ENCODE results near the gene RINL.
"Not testable (repeated sequence)": the region's sequence is repeated elsewhere in the genome, so short reads cannot be mapped to it uniquely, and the experiment has no call there.

Gene RINL

GRCh38 chr19:38873400-38873799 lies 4.7 kb downstream of the RINL start:
- not testable (repeated sequence) for DNase-seq

DNA sequence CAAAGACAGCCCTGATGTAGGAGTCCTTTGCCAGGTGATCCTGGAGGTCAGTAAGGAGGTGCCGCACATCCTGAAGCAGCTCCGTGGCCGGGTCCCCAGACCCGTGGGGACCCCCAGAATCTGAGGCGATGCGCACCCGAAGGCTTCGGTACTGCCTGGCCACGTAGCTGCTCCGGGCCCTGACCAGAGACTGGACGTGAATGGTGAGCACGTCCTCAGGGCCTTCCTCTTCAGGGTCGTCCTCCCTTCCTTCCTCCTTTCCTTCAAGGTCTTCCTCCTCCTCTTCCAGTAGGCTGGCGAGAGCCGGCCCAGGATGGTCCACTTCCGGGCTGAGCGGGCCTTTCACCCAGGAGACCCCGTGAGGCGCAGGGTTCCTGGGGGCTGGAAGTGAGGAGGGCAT lies 7.5 kb downstream of the RINL start:
- DNase-seq = no peak

- peak; percentile 88 to 95 (median 91) for DNase-seq
Observed at GRCh38 chr19:38869836-38870607, 8.1 kb downstream of the RINL start.

- DNase-seq = peak in 2 of 5 donors; percentile 19 to 44
Observed at GRCh38 chr19:38869160-38869835, 8.8 kb downstream of the RINL start.

DNA sequence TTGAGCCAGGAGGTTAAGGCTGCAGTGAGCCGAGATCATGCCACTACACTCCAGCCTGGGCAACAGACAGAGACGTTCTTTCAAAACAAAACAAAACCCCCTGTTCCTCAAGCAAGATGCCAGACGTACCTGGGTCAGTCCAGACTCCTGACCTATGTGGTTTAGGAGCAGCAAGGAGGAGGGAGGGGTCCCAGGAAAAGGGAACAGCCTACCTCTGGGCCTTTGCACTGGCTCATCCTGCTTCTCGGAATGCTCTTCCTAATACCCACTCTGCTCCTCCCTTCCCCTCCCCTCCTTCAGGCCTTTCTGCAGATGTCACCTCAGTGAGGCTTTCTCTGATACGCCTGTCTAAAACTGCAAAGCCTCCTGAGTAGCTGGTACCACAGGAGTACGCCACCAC lies 9.5 kb downstream of the RINL start:
- DNase-seq = no peak

- DNase-seq = no peak
Observed at GRCh38 chr19:38867171-38867780, 10.8 kb downstream of the RINL start.

- DNase-seq = no peak
Observed at GRCh38 chr19:38862321-38863059, 15.6 kb downstream of the RINL start.

DNA sequence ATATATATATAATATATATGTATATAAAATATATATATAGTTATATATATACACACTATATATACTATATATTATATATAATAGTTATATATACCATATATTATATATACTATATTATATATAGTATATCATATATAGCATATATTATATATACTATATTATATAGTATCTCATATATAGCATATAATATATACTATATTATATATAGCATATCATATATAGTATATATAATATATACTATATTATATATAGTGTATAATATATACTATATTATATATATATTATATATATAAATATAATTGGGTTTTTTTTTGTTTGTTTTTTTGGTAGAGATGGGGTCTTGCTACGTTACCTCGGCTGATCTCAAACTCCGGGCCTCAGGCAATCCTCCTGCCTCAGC lies 16.7 kb downstream of the RINL start:
- DNase-seq = no peak

DNA sequence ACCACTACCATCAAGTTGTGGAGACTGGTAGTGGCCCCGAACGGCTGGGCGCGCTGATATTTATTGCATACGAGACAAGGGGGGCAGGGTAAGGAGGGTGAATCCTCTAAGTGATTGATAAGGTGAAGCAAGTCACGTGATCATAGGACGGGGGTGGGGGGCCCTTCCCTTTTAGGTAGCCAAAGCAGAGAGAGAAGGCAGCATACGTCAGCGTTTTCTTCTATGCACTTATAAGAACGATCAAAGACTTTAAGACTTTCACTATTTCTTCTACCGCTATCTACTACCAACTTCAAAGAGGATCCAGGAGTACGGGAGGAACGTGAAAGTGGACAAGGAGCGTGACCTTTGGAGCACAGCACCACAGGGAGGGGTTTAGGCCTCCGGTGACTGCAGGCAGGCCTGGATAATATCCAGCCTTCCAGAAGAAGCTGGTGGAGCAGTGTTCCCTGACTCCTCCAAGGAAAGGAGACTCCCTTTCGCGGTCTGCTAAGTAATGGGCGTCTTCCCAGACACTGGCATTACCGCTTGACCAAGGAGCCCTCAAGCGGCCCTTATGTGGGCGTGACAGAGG lies 18.4 kb downstream of the RINL start:
- DNase-seq = not testable (repeated sequence)

GRCh38 chr19:38856813-38857212 lies 21.3 kb downstream of the RINL start:
- no peak for DNase-seq

DNA sequence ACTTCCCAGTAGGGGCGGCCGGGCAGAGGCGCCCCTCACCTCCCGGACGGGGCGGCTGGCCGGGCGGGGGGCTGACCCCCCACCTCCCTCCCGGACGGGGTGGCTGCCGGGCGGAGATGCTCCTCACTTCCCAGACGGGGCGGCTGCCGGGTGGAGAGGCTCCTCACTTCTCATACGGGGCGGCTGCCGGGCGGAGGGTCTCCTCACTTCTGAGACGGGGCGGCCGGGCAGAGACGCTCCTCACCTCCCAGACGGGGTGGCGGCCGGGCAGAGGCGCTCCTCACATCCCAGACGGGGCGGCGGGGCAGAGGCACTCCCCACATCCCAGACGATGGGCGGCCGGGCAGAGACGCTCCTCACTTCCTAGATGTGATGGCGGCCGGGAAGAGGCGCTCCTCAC lies 22.3 kb downstream of the RINL start:
- not testable (repeated sequence) for DNase-seq

DNA sequence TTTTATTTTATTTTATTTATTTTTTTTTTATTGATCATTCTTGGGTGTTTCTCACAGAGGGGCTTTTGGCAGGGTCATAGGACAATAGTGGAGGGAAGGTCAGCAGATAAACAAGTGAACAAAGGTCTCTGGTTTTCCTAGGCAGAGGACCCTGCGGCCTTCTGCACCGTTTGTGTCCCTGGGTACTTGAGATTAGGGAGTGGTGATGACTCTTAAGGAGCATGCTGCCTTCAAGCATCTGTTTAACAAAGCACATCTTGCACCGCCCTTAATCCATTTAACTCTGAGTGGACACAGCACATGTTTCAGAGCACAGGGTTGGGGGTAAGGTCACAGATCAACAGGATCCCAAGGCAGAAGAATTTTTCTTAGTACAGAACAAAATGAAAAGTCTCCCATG lies 23.1 kb downstream of the RINL start:
- not testable (repeated sequence) for DNase-seq

DNA sequence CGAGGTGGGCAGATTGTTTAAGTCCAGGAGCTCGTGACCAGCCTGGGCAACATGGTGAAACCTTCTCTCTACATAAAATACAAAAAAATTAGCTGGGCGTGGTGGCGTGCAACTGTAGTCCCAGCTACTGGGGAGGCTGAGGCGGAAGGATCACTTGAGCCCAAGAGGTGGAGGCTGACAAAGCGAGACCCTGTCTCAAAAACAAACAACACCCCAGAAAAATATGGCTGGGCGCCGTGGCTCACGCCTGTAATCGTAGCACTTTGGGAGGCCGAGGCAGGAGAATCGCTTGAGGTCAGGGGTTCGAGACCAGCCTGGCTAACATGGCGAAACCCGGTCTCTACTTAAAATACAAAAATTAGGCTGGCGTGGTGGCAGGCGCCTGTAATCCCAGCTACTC lies 24.9 kb downstream of the RINL start:
- DNase-seq = no peak

GRCh38 chr19:38852231-38853044 lies 25.6 kb downstream of the RINL start:
- DNase-seq = peak; percentile 30 to 75 (median 51)

DNA sequence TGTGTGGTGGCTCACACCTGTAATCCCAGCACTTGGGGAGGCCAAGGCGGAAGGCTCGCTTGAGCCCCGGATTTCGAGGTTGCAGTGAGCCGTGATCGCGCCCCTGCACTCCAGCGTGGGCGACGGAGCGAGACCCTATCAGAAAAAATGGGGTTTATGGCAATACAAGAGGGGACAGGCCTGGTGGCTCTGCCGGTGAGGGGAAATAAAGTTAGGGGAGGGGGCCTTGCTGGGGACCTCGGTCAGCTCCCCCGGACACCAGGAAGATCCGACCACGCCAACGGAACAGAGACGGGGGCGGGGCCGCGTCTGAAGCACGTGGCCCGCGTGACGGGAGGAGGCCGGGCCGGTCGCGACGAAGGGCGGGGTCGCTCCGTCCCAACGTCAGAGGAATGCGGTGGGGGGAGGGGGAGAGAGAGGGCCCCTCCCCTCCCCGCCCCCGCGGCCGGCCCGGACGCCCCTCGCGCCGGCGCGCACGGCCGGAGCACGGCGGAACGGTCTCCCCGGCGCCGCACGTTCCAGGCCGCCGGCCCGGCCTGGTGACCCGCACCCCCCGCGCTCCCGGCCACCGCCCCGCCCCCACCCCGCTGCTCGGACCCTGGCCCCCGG lies 26.3 kb downstream of the RINL start:
- DNase-seq = peak; percentile 84 to 92 (median 85)

DNA sequence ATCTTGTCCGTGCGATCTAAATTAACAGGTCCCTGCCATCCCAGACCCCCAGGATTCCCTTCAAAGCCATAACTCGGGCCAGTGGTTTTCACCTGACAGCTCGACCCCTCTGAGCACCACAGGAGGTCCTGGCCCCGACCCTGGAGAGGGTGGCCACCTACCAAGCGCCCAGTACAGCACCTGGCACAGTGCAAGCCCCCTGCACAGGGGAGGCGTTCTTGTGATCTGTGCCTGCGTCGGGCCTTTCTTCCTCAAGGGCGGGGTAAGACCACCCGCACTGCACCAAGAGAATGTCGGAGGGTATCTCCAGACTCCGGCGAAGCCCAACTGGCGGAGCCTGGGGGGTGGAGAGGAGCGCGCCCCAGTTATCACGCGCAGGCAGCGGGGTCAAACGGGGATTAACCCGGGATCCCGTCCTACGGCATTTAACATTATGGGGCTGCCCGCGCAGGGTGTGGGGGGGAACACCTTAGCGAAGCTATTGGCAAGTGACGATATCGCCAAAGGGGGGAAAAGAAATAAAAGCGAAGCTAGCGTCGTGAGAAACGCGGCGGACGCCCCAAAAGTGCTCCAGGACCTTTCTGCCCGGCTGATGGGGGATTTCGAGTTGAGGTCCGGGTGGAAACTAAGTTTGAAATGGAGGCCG lies 27.0 kb downstream of the RINL start:
- peak in 1 of 5 donors; percentile 31 for DNase-seq

- peak in 1 of 5 donors; percentile 97 for DNase-seq
Observed at GRCh38 chr19:38850436-38850975, 27.6 kb downstream of the RINL start.

DNA sequence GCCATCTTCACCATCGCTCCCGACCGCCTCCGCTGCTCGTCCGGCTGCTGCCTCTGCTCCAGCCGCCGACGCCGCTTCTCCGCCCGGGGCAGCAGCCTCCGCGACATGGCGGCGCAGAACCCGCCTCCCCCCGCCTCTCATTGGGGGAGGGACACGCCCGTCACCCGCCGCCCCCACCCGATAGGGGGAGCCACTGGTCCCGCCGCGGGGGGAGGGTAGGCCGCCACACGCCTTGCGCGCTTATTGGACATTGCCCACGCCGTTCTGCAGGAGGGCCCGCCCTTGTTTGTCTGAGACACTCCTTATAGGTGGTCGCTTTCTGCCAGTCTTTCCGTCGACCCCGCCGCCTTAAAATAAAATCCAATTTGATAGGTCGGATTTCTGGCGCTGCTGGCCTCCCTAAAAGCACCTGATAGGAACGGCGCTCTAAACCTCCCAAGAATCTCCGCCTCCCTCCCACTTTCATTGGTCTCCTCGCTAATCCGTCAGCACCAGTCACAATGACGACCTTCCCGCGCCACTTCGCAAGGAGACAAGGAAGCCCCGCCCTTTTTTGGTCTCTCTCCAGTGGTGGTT lies 28.1 kb downstream of the RINL start, which contains the start of gene HNRNPL:
Gene HNRNPL (minus strand): TSS at position 127 of the 576 bp plus-strand sequence. CDS start 20 bp downstream, at position 107.
- peak; percentile 98 to 100 (median 99) for DNase-seq

DNA sequence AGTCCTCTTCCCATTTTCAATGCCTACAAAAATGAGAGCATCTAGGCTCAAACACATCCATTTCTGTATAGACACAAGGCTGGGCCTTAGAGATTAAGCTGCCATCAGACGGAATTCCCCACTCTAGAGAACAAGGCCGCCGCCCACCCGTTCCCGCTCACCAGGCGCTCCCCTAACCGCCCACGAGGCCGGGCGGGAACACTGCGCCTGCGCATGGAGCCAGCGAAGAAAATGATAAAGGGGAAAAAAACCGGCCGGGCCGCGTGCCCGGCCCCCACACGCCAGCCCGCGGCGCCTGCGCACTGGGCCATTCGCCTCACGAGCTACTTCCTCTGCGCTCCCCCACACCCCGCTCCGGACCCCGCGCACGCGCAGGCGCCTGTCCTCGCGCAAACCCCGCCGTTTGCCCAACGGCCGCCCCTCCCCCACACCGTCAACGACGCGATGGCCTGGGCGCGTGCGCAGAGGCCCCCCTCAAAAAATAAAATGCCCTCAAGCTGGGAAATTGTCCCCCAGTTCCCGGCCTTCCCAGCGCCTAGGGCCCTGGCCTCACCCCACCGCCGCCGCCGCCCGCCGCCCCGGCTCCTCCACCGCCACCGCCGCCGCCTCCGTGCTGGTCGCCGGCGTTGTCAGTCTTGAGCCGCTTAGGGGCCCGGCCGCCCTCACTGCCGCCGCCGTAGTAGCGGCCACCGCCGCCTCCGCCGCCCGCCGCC lies 28.8 kb downstream of the RINL start:
- peak; percentile 95 to 99 (median 96) for DNase-seq
